Germinal center (tissue), 1 donor: ENCODE results near the gene MACO1.

ENCODE experiments used
- DNase-seq: peaks from one replicate; pipeline ENCODE4 v3.0.0; 2012; ENCODE audit warnings: mixed read lengths, low spot score

Gene MACO1

GRCh38 chr1:25543425-25544242, 112.9 kb downstream of the MACO1 start, which contains the start of gene LDLRAP1:
LDLRAP1 (plus strand) TSS chr1:25543606; CDS start chr1:25543699, 93 bp downstream.
- DNase-seq, result peak; percentile 83

GRCh38 chr1:25544243-25544764, 113.6 kb downstream of the MACO1 start:
- no peak for DNase-seq

- no peak for DNase-seq
Measured at GRCh38 chr1:25544819-25545218, 114.1 kb downstream of the MACO1 start.

GRCh38 chr1:25545767-25546166, 115.1 kb downstream of the MACO1 start:
- no peak for DNase-seq

- DNase-seq, result no peak
Measured at GRCh38 chr1:25546193-25546592, 115.5 kb downstream of the MACO1 start.

GRCh38 chr1:25548601-25549000, 117.9 kb downstream of the MACO1 start:
- DNase-seq, result no peak

GRCh38 chr1:25549273-25550154, 118.8 kb downstream of the MACO1 start:
- peak; percentile 70 for DNase-seq
